Measurements from ENCODE around the gene POU2AF1.
"Not testable (repeated sequence)": the region's sequence is repeated elsewhere in the genome, so short reads cannot be mapped to it uniquely, and the experiment has no call there.

POU2AF1 gene

GRCh38 chr11:111409915-111410314 lies 30.8 kb upstream of the POU2AF1 start:
- no peak for DNase-seq (ENCODE audit: low read depth)

GRCh38 chr11:111408789-111409727 lies 30.0 kb upstream of the POU2AF1 start:
- no peak for DNase-seq (ENCODE audit: low read depth)

- no peak for DNase-seq (ENCODE audit: low read depth)
Measured at GRCh38 chr11:111407652-111408051, 28.6 kb upstream of the POU2AF1 start.

GRCh38 chr11:111406589-111406988 lies 27.5 kb upstream of the POU2AF1 start:
- no peak for DNase-seq (ENCODE audit: low read depth)

GRCh38 chr11:111406091-111406490 lies 27.0 kb upstream of the POU2AF1 start:
- DNase-seq (ENCODE audit: low read depth), result no peak

- DNase-seq (ENCODE audit: low read depth), result no peak
Measured at GRCh38 chr11:111405551-111405950, 26.5 kb upstream of the POU2AF1 start.

- no peak for DNase-seq (ENCODE audit: low read depth)
Measured at GRCh38 chr11:111403051-111403726, 24.1 kb upstream of the POU2AF1 start.

GRCh38 chr11:111402411-111402810 lies 23.3 kb upstream of the POU2AF1 start:
- no peak for DNase-seq (ENCODE audit: low read depth)

GRCh38 chr11:111401957-111402356 lies 22.9 kb upstream of the POU2AF1 start:
- not testable (repeated sequence) for DNase-seq (ENCODE audit: low read depth)

GRCh38 chr11:111400595-111400994 lies 21.5 kb upstream of the POU2AF1 start:
- no peak for DNase-seq (ENCODE audit: low read depth)

- DNase-seq (ENCODE audit: low read depth), result no peak
Measured at GRCh38 chr11:111399187-111400031, 20.3 kb upstream of the POU2AF1 start.

GRCh38 chr11:111397034-111397433 lies 18.0 kb upstream of the POU2AF1 start:
- no peak for DNase-seq (ENCODE audit: low read depth)

- no peak for DNase-seq (ENCODE audit: low read depth)
Measured at GRCh38 chr11:111395749-111396148, 16.7 kb upstream of the POU2AF1 start.

GRCh38 chr11:111395081-111395480 lies 16.0 kb upstream of the POU2AF1 start:
- no peak for DNase-seq (ENCODE audit: low read depth)

GRCh38 chr11:111394147-111394546 lies 15.1 kb upstream of the POU2AF1 start:
- DNase-seq (ENCODE audit: low read depth), result not testable (repeated sequence)

- DNase-seq (ENCODE audit: low read depth), result no peak
Measured at GRCh38 chr11:111393585-111393984, 14.5 kb upstream of the POU2AF1 start.

- no peak for DNase-seq (ENCODE audit: low read depth)
Measured at GRCh38 chr11:111393096-111393495, 14.0 kb upstream of the POU2AF1 start.

GRCh38 chr11:111392552-111392951 lies 13.5 kb upstream of the POU2AF1 start:
- no peak for DNase-seq (ENCODE audit: low read depth)

- no peak for DNase-seq (ENCODE audit: low read depth)
Measured at GRCh38 chr11:111391328-111392124, 12.5 kb upstream of the POU2AF1 start.

- DNase-seq (ENCODE audit: low read depth), result no peak
Measured at GRCh38 chr11:111388842-111389241, 9.8 kb upstream of the POU2AF1 start.

- DNase-seq (ENCODE audit: low read depth), result no peak
Measured at GRCh38 chr11:111388420-111388819, 9.3 kb upstream of the POU2AF1 start.

Data from stimulated activated CD8-positive, alpha-beta memory T cell treated with anti-CD3 and anti-CD28 coated beads, Interleukin-12 subunit alpha, Interleukin-12 subunit beta, amount 100 ng/mL, for 1 hour (primary cell).